ENCODE data around the gene CDKAL1. TPM values are rescaled to one million over a fixed set of nuclear protein-coding genes. Genes with fewer than 3 reads are reported as not detected.
"Not testable (repeated sequence)": the region's sequence is repeated elsewhere in the genome, so short reads cannot be mapped to it uniquely, and the experiment has no call there.

CDKAL1 gene
- total RNA-seq, 1 donor from 2014 or later: 11.9 TPM

DNA sequence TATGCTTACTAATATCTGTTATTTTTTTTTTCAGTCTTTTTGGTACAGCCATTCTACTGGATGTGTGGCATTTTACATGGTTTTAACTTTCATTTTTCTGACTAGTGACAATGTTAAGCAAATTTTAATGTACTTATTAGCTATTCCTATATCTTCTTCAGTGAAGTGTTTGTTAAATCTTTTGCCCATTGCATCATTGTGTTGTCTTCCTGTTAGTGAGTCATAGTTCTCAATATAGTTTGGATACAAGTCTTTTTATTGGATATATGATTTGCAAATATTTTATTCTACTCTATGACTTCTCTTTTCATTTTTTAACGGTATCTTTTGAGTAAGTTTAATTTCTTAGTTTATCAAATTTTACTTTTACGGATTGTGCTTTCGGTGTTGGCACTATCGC lies 519.4 kb downstream of the CDKAL1 start:
- intact Hi-C loops (cut with DNase I): no loop called here
- no peaks in the 10 kb centered on the region for H3K27me3 ChIP-seq
- TF ChIP-seq, protein P1, sequence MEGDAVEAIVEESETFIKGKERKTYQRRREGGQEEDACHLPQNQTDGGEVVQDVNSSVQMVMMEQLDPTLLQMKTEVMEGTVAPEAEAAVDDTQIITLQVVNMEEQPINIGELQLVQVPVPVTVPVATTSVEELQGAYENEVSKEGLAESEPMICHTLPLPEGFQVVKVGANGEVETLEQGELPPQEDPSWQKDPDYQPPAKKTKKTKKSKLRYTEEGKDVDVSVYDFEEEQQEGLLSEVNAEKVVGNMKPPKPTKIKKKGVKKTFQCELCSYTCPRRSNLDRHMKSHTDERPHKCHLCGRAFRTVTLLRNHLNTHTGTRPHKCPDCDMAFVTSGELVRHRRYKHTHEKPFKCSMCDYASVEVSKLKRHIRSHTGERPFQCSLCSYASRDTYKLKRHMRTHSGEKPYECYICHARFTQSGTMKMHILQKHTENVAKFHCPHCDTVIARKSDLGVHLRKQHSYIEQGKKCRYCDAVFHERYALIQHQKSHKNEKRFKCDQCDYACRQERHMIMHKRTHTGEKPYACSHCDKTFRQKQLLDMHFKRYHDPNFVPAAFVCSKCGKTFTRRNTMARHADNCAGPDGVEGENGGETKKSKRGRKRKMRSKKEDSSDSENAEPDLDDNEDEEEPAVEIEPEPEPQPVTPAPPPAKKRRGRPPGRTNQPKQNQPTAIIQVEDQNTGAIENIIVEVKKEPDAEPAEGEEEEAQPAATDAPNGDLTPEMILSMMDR (IDR thresholded peaks at IDR 0.05): no peak
- H3K27ac ChIP-seq: no peak overlapping the region
- peaks cover 0 to 10% of the 10 kb centered on the region in 2 donors for H3K9me3 ChIP-seq
- no peak for DNase-seq (ENCODE audit: low spot score in 2 of 2)
- no peak overlapping the region for H3K4me3 ChIP-seq
- H3K36me3 ChIP-seq: no peaks in the 10 kb centered on the region
- H3K4me1 ChIP-seq: no peaks in the 10 kb centered on the region

DNA sequence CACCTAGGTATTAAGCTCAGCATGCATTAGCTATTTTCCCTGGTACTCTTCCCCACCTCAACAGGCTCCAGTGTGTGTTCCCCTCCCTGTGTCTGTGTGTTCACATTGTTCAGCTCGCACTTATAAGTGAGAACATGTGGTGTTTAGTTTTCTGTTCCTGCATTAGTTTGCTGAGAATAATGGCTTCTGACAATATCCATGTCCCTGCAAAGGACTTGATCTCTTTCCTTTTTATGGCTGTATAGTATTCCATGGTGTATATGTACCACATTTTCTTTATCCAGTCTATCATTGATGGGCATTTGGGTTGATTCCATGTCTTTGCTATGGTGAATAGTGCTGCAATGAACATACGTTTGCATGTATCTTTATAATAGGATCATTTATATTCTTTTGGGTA lies 521.2 kb downstream of the CDKAL1 start:
- H3K9me3 ChIP-seq: peaks cover 0 to 17% of the 10 kb centered on the region in 2 donors
- H3K4me3 ChIP-seq; H3K36me3 ChIP-seq; intact Hi-C loops (cut with DNase I); DNase-seq (ENCODE audit: low spot score in 2 of 2); H3K27ac ChIP-seq; H3K27me3 ChIP-seq; H3K4me1 ChIP-seq: not testable (repeated sequence)

DNA sequence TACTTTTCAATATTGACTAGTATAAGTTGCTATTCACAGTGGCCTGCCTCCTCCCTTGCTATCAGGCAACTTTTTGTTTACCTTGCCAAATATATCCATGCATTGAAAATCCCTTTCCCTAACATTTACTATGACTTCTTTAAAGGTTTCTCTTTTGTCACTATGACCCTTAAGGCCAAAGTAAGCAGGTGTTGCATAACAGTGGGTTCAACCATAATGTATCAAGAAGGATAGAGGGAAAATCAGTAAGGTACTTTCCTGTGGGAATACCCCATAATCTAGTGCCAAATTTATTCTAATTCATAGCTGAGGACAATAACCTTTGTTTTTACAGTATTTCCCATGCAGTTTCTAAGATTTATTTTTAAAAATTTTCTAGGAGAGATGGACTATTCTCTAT lies 527.6 kb downstream of the CDKAL1 start:
- Histone ChIP-seq H3K27ac (no peak overlapping the region), H3K4me1 (no peaks in the 10 kb centered on the region), H3K36me3 (peaks cover 0 to 6% of the 10 kb centered on the region in 2 donors), H3K27me3 (no peaks in the 10 kb centered on the region), H3K9me3 (peaks cover 0 to 17% of the 10 kb centered on the region in 2 donors), H3K4me3 (no peak overlapping the region)
- TF ChIP-seq, protein P1 (IDR thresholded peaks at IDR 0.05): no peak
- no peak for DNase-seq (ENCODE audit: low spot score in 2 of 2)
- intact Hi-C loops (cut with DNase I): no loop called here

DNA sequence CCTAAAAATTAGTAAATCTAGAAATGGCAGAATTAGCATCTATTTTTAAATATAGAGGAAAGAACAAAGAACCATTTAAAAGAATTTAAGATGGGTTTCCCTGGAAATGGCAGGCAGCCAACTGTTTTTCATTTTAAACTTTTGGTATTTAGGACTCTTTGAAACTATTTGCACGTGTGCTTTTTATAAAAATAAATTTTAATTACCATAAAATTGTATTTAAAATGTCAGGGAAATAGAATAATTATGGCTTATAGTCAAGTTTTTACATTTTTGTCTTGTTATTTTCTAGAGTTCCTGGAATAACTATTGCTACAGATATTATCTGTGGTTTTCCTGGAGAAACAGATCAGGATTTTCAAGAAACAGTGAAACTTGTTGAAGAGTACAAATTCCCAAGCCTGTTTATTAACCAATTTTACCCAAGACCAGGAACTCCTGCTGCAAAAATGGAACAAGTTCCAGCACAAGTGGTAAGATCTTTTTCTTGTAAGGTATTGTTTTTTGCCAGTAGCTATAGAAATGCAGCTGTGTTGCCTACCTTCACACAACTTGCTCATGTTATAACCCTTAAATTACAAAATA lies 530.6 kb downstream of the CDKAL1 start:
- H3K9me3 ChIP-seq: no peaks in the 10 kb centered on the region
- H3K4me1 ChIP-seq: no peaks in the 10 kb centered on the region
- H3K27me3 ChIP-seq: no peaks in the 10 kb centered on the region
- TF ChIP-seq, protein P1 (IDR thresholded peaks at IDR 0.05): no peak
- DNase-seq (ENCODE audit: low spot score in 2 of 2): no peak
- no peak overlapping the region for H3K4me3 ChIP-seq
- H3K36me3 ChIP-seq: peaks cover 0 to 8% of the 10 kb centered on the region in 2 donors
- intact Hi-C loops (cut with DNase I): no loop called here
- H3K27ac ChIP-seq: no peak overlapping the region

DNA sequence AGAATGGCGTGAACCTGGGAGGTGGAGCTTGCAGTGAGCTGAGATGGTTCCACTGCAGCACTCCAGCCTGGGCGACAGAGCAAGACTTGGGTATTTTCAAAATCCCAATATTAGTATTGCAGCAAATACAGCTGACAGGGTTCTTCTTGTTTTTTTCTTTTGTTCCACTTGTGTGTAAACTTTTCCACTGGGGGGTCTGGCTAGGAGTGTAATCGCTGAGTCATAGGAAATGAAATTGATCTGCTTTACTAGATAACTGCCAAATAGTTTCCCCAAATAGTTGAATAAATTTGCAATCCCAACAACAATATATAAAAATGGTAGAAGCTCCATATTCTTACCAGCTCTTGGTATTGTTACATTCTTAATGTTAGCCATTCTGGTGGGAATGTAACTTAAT lies 533.3 kb downstream of the CDKAL1 start:
- Histone ChIP-seq H3K9me3 (no peaks in the 10 kb centered on the region), H3K4me3 (no peak overlapping the region), H3K27me3 (no peaks in the 10 kb centered on the region), H3K4me1 (no peaks in the 10 kb centered on the region), H3K27ac (no peak overlapping the region), H3K36me3 (peaks cover 0 to 8% of the 10 kb centered on the region in 2 donors)
- no peak for DNase-seq (ENCODE audit: low spot score in 2 of 2)
- intact Hi-C loops (cut with DNase I): no loop called here
- TF ChIP-seq, protein P1 (IDR thresholded peaks at IDR 0.05): no peak

DNA sequence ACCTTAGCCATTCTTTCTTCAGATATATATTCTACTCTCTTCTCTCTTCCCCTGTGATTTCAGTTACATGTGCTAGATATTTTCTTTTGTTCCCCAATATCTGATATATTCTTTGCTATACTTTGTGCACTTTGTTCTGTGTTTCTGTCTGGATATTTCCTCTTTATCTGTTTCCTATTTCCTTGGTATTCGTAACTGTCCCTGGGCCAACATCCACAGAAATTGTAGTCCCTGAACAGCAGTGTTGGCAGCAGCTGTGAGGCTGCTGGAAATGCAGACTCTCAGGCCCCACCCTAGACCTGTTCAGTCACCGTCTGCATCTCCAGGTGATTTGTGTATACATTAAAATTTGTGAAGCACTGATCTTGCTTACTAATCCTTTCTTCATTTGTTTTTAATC lies 536.4 kb downstream of the CDKAL1 start:
- Histone ChIP-seq H3K4me1 (no peaks in the 10 kb centered on the region), H3K27me3 (no peaks in the 10 kb centered on the region), H3K4me3 (no peak overlapping the region), H3K27ac (no peak overlapping the region), H3K9me3 (peaks cover 0 to 7% of the 10 kb centered on the region in 2 donors), H3K36me3 (peaks cover 0 to 14% of the 10 kb centered on the region in 2 donors)
- no peak for DNase-seq (ENCODE audit: low spot score in 2 of 2)
- intact Hi-C loops (cut with DNase I): no loop called here
- TF ChIP-seq, protein P1 (IDR thresholded peaks at IDR 0.05): no peak

Measured in ascending aorta (tissue), 2 donors.